T47D (cell line): ENCODE measurements around the gene UBAC2.
A peak's percentile ranks its signal among the peaks of the same experiment; 100 is the strongest.

Experiments
- DNase-seq, 2 experiments: peaks; one replicate each; pipeline versions ENCODE4 v3.0.0 to v3.0.0-alpha.2; 2011 to 2012; ENCODE audit warnings: low read depth in 1 of 2, low spot score in 1 of 2
- JUND ChIP-seq: IDR thresholded peaks from 2 replicates; pipeline ENCODE4 v1.6.1; 2012; ENCODE audit warnings: low read depth
- in situ Hi-C: cut with HindIII; loops from 2 replicates; pipeline ENCODE4 v1.10.0; 2016; ENCODE audit warnings: low sequenced_read_pairs, low pct_unique_long_range_greater_than_20kb

UBAC2 gene

DNA sequence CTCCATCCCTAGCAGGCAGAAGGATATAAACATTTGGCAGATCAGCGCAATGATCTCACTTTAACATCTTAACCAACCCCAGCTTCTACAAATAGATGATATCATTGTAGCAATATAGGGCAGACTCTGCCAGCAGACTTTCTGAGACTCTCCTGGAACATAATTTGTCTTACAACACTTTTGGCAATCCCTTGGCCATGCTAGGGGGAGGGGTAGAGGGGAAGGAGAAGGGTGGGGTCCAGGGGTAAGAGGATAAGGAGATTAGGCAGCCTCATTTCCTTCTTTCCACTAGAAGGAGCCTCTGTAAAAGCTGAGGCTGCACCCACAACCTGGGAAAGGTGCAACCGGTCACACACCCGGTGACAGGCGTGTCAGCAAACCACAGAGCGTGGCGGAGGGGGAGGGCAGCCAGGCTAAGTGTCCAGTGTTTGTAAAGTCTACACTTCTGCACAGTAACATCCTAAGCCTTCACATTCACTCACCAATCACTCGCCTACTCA, 8.7 kb upstream of the UBAC2 start:
- peak; percentile 31 to 42 for DNase-seq
- in situ Hi-C loops: no loop called here
- no peak for TF ChIP-seq JUND

- no peak for DNase-seq
- in situ Hi-C loops: no loop called here
- no peak for TF ChIP-seq JUND
Measured at GRCh38 chr13:99192480-99192879, 8.2 kb upstream of the UBAC2 start.

DNA sequence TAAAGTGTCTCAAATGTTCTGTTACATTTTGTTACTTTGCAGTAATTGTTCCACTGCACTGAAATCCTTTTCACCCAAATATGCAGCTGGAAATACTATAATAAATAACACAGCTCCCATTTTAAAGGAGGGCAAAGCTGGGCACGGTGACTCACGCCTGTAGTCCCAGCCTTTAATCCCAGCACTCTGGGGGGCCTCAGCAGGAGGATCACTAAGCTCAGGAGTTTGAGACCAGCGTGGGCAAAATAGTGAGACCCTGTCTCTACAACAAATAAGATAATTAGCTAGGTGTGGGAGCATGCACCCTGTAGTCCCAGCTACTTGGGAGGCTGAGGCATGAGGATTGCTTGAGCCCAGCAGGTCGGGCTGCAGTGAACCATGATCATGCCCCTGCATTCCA, 7.5 kb upstream of the UBAC2 start:
- in situ Hi-C loops: no loop called here
- TF ChIP-seq JUND: no peak
- no peak for DNase-seq

DNA sequence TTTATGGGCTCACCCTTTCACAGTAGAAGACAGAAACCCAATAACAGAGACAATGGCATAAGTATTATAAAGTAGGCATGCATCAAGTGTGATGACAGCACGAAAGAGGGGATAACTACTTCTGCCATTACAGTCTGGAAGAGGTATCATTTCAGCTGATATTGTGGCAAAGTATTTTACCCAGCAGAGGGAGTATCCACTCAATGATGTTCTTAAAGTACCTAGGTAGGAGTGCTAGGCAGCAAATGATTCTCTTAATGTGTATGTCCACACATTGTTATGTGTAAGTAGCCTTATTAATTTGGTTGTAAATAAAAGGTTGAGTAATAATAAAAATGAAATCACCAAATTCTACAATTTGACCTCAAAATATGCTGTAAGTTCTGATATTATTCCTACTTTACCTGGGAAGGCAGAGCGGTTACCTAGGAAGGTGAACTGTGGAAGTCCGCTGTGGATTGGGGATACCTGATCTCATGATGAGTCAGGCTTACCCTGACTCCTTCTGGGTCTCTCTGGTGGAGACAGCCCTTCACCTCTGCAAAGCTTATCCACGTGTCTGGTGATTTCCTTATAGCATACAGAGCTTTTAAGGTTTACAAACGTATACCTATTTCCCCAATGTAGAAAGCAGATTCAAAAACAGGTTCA, 4.1 kb upstream of the UBAC2 start:
- peak in 1 of 2 experiments; percentile 40 for DNase-seq
- in situ Hi-C loops: no loop called here

DNA sequence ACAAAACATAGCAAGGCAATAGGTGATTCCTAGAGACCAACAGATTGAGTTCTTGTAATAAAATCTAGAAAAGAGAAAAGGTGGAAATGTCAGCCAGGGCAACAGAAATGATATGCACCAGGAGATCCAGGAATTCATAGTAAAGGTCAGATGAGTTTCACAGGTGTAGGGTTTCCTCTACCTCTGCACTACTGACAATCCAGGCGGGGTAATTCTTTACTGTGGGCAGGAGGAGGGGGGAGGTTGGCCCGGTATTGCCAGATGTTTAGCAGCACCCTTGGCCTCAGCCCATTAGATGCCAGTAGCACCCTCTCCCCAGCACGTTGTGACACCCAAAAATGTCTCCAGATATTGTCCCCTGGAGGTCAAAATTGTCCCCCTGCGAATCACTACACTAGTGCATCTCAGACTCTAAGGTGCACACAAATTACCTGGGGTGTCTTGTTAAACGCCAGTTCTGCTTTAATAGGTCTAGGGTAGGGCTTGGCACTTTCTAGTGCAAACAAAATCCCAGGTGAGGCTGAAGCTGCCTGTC, 3.5 kb upstream of the UBAC2 start:
- DNase-seq: no peak
- in situ Hi-C loops: no loop called here
- TF ChIP-seq JUND: no peak

More for the DNA sequence above, 4.1 kb upstream of the UBAC2 start:
- TF ChIP-seq JUND: no peak

GRCh38 chr13:99199541-99200431, 868 bp upstream of the UBAC2 start:
- no peak for DNase-seq
- in situ Hi-C loops: no loop called here
- no peak for TF ChIP-seq JUND

DNA sequence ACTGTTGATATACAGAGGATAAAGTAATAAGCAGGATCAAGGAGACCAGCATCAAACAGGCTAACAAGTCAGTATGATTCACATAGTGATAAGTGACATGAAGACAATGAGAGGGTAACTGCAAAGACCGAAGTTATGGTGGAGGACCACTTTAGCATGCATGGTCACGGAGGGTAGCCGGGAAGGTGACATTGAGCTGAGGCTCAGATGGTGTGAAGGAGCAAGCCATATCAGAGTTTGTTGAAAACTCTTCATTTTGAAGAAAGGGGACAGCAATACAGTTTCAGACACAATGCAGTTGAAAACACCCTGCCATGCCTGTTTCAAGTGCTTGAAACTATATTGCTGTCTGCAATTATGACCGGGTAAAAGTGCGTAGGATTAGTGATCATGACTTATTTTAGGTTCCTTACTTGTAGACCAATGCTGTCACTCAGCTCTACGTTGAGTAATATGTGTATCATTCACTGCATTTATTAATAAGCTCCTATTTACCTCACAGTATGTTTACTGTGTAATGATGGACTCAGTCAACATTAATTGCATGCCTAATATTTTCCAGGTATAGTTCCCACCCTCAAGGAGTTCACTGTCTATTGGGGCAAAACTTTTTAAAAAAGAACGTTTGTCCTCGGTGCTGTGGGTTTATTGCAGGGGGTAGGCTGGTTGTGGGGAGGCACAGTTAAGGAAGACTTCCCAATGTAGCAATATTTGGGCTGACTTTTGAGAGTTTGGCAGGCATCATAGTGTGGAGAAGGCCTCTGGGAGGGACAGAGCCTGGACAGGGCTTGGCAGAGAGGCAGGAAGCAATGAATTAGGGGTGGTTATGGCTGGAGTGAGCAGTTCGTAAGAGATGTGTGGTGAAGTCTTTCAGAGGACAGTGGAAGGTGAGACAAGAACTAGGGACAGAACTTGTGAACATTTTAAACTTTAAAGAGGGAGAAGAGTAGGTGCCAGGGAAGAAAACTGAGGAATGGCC, 3.2 kb downstream of the UBAC2 start:
- TF ChIP-seq JUND: no peak
- in situ Hi-C loops: no loop called here
- no peak for DNase-seq

- no peak for DNase-seq
- no peak for TF ChIP-seq JUND
- in situ Hi-C loops: no loop called here
Measured at GRCh38 chr13:99205621-99206220, 5.1 kb downstream of the UBAC2 start.

DNA sequence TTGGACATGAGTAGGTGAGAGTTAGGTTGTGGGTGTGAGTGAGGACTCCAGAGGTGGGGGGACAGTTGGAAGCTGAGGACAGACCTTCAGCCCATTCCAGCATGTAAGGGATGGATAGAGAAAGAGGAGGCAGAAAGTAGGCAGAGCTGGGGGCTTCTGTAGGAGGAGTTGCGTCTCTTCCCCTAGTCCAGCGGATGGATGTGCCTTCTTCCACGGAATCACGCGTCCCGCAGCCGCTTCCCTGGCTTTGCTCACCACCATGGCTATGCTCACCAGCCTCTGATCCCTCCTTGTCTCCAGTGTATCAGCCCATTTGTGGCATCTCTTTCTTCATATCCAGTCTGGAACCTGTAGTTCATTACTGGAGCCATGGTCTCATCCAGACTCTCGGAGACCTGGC, 5.6 kb downstream of the UBAC2 start:
- in situ Hi-C loops: no loop called here
- no peak for DNase-seq
- no peak for TF ChIP-seq JUND

DNA sequence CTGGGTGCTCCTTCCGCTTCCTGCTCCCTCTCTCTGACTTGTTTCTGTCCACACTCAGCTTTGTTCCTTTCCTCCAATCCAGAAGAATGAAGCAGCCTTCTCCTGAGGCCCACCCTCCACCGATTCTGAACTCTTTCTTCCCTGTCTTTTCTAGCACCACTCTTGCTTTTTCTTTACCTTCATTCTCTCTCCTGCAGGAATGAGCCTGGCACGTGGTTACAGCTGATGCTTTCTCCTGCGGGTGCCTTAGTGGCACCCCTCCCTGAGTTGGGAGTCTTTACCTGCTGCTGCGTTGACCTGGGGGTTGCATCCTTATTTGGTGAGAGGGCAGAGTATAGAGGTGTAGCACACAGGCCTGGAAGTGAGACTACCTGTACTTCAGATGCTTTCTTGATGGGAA, 6.2 kb downstream of the UBAC2 start:
- in situ Hi-C loops: no loop called here
- no peak for DNase-seq
- TF ChIP-seq JUND: no peak

DNA sequence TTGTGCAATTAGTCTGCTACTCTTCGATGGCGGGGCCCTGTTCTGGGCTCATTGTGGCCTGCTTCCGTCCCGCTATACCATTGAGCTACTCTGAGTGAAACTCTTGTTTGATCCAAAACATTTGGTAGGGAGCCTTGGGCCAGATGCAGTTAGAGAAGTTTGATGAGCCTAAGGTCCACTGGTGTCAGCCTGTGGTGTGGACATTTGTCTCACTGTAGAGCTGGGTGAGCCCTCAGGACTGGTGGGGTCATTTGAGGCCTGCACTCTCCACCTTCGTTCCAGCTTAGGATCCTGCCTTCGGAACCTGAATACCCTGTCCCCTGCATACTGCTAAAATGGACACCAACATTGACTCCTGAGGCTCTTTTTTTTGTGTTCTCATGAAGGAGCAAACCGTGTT, 6.9 kb downstream of the UBAC2 start:
- no peak for DNase-seq
- in situ Hi-C loops: no loop called here
- TF ChIP-seq JUND: no peak

DNA sequence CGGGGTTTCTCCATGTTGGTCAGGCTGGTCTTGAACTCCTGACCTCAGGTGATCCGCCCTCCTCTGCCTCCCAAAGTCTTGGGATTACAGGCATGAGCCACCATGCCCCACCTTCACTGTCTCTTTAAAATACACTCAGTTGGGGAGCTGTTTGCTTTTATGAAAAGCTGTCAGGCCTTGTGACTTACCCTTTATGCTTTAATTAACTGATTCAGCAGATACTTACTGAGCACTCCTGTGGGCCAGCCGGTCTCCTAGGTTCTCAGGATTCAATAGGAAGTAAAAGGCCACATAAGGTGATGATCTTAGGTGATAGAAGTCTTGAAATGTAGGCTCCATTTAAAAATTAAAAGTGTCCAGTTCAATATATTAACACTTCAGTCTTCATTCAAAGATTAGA, 7.5 kb downstream of the UBAC2 start:
- DNase-seq: no peak
- in situ Hi-C loops: no loop called here
- no peak for TF ChIP-seq JUND
